ENCODE data around the gene HTT.
"Not testable (repeated sequence)": the region's sequence is repeated elsewhere in the genome, so short reads cannot be mapped to it uniquely, and the experiment has no call there.

Gene HTT

GRCh38 chr4:3046623-3047022 is 27.9 kb upstream of the HTT start:
- DNase-seq = no peak

GRCh38 chr4:3047464-3048286 is 26.8 kb upstream of the HTT start:
- peak; percentile 55 to 68 for DNase-seq

- not testable (repeated sequence) for DNase-seq
Measured at GRCh38 chr4:3051141-3051897, 23.2 kb upstream of the HTT start.

- DNase-seq = no peak
Measured at GRCh38 chr4:3054169-3054759, 20.2 kb upstream of the HTT start.

GRCh38 chr4:3059943-3060342 is 14.5 kb upstream of the HTT start:
- DNase-seq = peak; percentile 33 to 75

- peak; percentile 58 to 74 for DNase-seq
Measured at GRCh38 chr4:3060946-3061345, 13.5 kb upstream of the HTT start.

- DNase-seq = peak; percentile 55 to 68
Measured at GRCh38 chr4:3062471-3062870, 12.0 kb upstream of the HTT start.

GRCh38 chr4:3065551-3065950 is 8.9 kb upstream of the HTT start:
- no peak for DNase-seq

- peak; percentile 24 to 44 for DNase-seq
Measured at GRCh38 chr4:3066836-3067400, 7.6 kb upstream of the HTT start.

GRCh38 chr4:3067473-3068001 is 6.9 kb upstream of the HTT start:
- no peak for DNase-seq

GRCh38 chr4:3069661-3070199 is 4.8 kb upstream of the HTT start:
- DNase-seq = no peak

GRCh38 chr4:3070709-3071500 is 3.6 kb upstream of the HTT start:
- DNase-seq = no peak

- DNase-seq = no peak
Measured at GRCh38 chr4:3071811-3072210, 2.7 kb upstream of the HTT start.

GRCh38 chr4:3073158-3074077 is 1.1 kb upstream of the HTT start:
- DNase-seq = no peak

GRCh38 chr4:3074846-3075651 is 568 bp downstream of the HTT start:
- DNase-seq = peak; percentile 91 to 95

GRCh38 chr4:3075652-3075981 is 1.1 kb downstream of the HTT start:
- no peak for DNase-seq

GRCh38 chr4:3077796-3078195 is 3.3 kb downstream of the HTT start:
- DNase-seq = no peak

GRCh38 chr4:3079694-3080123 is 5.2 kb downstream of the HTT start:
- peak; percentile 72 to 81 for DNase-seq

GRCh38 chr4:3082925-3083515 is 8.5 kb downstream of the HTT start:
- no peak for DNase-seq

All from inflammatory macrophage (primary cell).